NCI-H510A treated with DMSO at 0.1 percent for 48 hours (cell line): ENCODE measurements around the gene NTNG1.

Experiments used
- DNase-seq: peaks from one replicate; lab custom pipeline; 2025; lab: John Stamatoyannopoulos, UW

The NTNG1 gene

GRCh38 chr1:107404756-107405155 is 263.9 kb downstream of the NTNG1 start:
- DNase-seq = no peak

GRCh38 chr1:107405236-107405635 is 264.4 kb downstream of the NTNG1 start:
- DNase-seq = no peak

GRCh38 chr1:107407011-107407410 is 266.2 kb downstream of the NTNG1 start:
- no peak for DNase-seq

- DNase-seq = no peak
Measured at GRCh38 chr1:107413546-107413945, 272.7 kb downstream of the NTNG1 start.

GRCh38 chr1:107413951-107414350 is 273.1 kb downstream of the NTNG1 start:
- no peak for DNase-seq

GRCh38 chr1:107414550-107414949 is 273.7 kb downstream of the NTNG1 start:
- DNase-seq = no peak

- DNase-seq = no peak
Measured at GRCh38 chr1:107415241-107415640, 274.4 kb downstream of the NTNG1 start.

- no peak for DNase-seq
Measured at GRCh38 chr1:107419003-107419402, 278.2 kb downstream of the NTNG1 start.

GRCh38 chr1:107422901-107423300 is 282.1 kb downstream of the NTNG1 start:
- DNase-seq = no peak

GRCh38 chr1:107430540-107431228 is 289.8 kb downstream of the NTNG1 start:
- peak; percentile 3 for DNase-seq

- peak; percentile 2 for DNase-seq
Measured at GRCh38 chr1:107432108-107432507, 291.3 kb downstream of the NTNG1 start.

GRCh38 chr1:107433068-107433467 is 292.2 kb downstream of the NTNG1 start:
- no peak for DNase-seq

- no peak for DNase-seq
Measured at GRCh38 chr1:107433635-107434360, 293.0 kb downstream of the NTNG1 start.

GRCh38 chr1:107434361-107434693 is 293.5 kb downstream of the NTNG1 start:
- no peak for DNase-seq

- no peak for DNase-seq
Measured at GRCh38 chr1:107436552-107437241, 295.9 kb downstream of the NTNG1 start.

- no peak for DNase-seq
Measured at GRCh38 chr1:107439567-107439966, 298.7 kb downstream of the NTNG1 start.

- DNase-seq = no peak
Measured at GRCh38 chr1:107442551-107442950, 301.7 kb downstream of the NTNG1 start.

GRCh38 chr1:107443027-107443426 is 302.2 kb downstream of the NTNG1 start:
- DNase-seq = no peak

GRCh38 chr1:107443860-107444259 is 303.0 kb downstream of the NTNG1 start:
- DNase-seq = no peak

GRCh38 chr1:107444302-107444701 is 303.5 kb downstream of the NTNG1 start:
- no peak for DNase-seq

- no peak for DNase-seq
Measured at GRCh38 chr1:107449326-107449725, 308.5 kb downstream of the NTNG1 start.

GRCh38 chr1:107450899-107451664 is 310.2 kb downstream of the NTNG1 start:
- no peak for DNase-seq
